Measurements from ENCODE around the gene SUMO2. TPM values are rescaled to one million over a fixed set of nuclear protein-coding genes. Genes with fewer than 3 reads are reported as not detected.

The SUMO2 gene
- total RNA-seq, 2 experiments from 2014 or later = 286 to 628 TPM

- ChIA-PET POLR2A (interaction anchor here (0.6 to 1.3 kb wide), 13 partner anchors 9 to 252 kb away, joined by 3 to 6 read pairs (median 3); partner anchors contain the start of gene SLC25A19), CTCF (ENCODE audit: unreplicated experiment) (interaction anchor here (0.6 kb wide), 2 partner anchors 91 to 193 kb away, joined by 3 to 4 read pairs; partner anchors contain the start of gene MRPL58)
- Histone ChIP-seq H3K4me1 (ENCODE audit: insufficient read depth, low read length, poor library complexity, severe bottlenecking) (peaks cover 19% of the 10 kb centered on the region), H3K36me3 (ENCODE audit: insufficient read depth, low read length) (peaks cover 25% of the 10 kb centered on the region), H3K9me3 (ENCODE audit: low read length) (no peaks in the 10 kb centered on the region), H3K27ac (ENCODE audit: low read depth, low read length, poor library complexity, severe bottlenecking) (peak within 1 kb of the TSS; percentile 72), H2AFZ (ENCODE audit: low read length) (peak within 1 kb of the TSS; percentile 59), H3K79me2 (ENCODE audit: insufficient read depth, low read depth, low read length) (peaks cover 54% of the 10 kb centered on the region), H3K9me2 (ENCODE audit: insufficient read depth, low read length) (no peaks in the 10 kb centered on the region), H3K4me2 (ENCODE audit: low read length) (peak within 1 kb of the TSS; percentile 88), H3K4me3 (ENCODE audit: low read depth, low read length, poor library complexity, severe bottlenecking) (peak within 1 kb of the TSS; percentile 86), H4K20me1 (ENCODE audit: insufficient read depth, low read length) (0 out of 2 replicates have a peak, but pooled peaks cover 8% of the 10 kb centered on the region)
- intact Hi-C loops (cut with micrococcal nuclease; ENCODE audit: unreplicated experiment) = loop anchor here (2.0 to 5.0 kb wide), 2 partner anchors 37 to 50 kb away; partner anchors contain the start of gene JPT1
- BruUV-seq (replicated peaks) = no TSS peak
- peak; percentile 96 for DNase-seq (ENCODE audit: low spot score)
- TF ChIP-seq CTCF (conservative IDR thresholded peaks at IDR 0.05; ENCODE audit: low read length) = no peak
- TF ChIP-seq EZH2phosphoT487 (IDR thresholded peaks at IDR 0.05; ENCODE audit: borderline replicate concordance, low read depth, low read length) = no peak
Observed at GRCh38 chr17:75205037-75205792, 22.5 kb upstream of the SUMO2 start, which contains the start of gene NUP85. TSS of gene NUP85 (plus strand) at chr17:75205679. CDS start at chr17:75205762, 83 bp downstream.

- Histone ChIP-seq H3K9me2 (ENCODE audit: insufficient read depth, low read length) (no peaks in the 10 kb centered on the region), H4K20me1 (ENCODE audit: insufficient read depth, low read length) (no peaks in the 10 kb centered on the region), H3K4me1 (ENCODE audit: insufficient read depth, low read length, poor library complexity, severe bottlenecking) (peaks cover 6% of the 10 kb centered on the region), H3K4me3 (ENCODE audit: low read depth, low read length, poor library complexity, severe bottlenecking) (no peak overlapping the region), H3K9me3 (ENCODE audit: low read length) (no peaks in the 10 kb centered on the region), H3K27ac (ENCODE audit: low read depth, low read length, poor library complexity, severe bottlenecking) (no peak overlapping the region), H3K4me2 (ENCODE audit: low read length) (no peak overlapping the region), H3K79me2 (ENCODE audit: insufficient read depth, low read depth, low read length) (peaks cover 11% of the 10 kb centered on the region), H2AFZ (ENCODE audit: low read length) (no peak overlapping the region), H3K36me3 (ENCODE audit: insufficient read depth, low read length) (no peaks in the 10 kb centered on the region)
- no peak for DNase-seq (ENCODE audit: low spot score)
- ChIA-PET POLR2A (interaction anchor here (0.7 to 3.1 kb wide), 4 partner anchors 8 to 88 kb away, joined by 3 to 16 read pairs (median 8); no protein-coding TSS in a partner anchor), CTCF (ENCODE audit: unreplicated experiment) (interaction anchor here (1.3 to 1.4 kb wide), 2 partner anchors 8 to 239 kb away, joined by 3 to 7 read pairs; no protein-coding TSS in a partner anchor)
- intact Hi-C loops (cut with micrococcal nuclease; ENCODE audit: unreplicated experiment) = no loop called here
- TF ChIP-seq EZH2phosphoT487 (IDR thresholded peaks at IDR 0.05; ENCODE audit: borderline replicate concordance, low read depth, low read length) (no peak), CTCF (conservative IDR thresholded peaks at IDR 0.05; ENCODE audit: low read length) (no peak)
- BruUV-seq (replicated peaks) = no TSS peak
Observed at GRCh38 chr17:75199886-75200618, 17.3 kb upstream of the SUMO2 start.

Data from OCI-LY7 (cell line).